HG03378 (cell line): ENCODE measurements around the gene AMDHD1.
"Not testable (repeated sequence)": the region's sequence is repeated elsewhere in the genome, so short reads cannot be mapped to it uniquely, and the experiment has no call there.

Experiments used
- ATAC-seq: cut with Tn5 transposase; IDR thresholded peaks from one replicate; pipeline ENCODE4 v1.9.1; 2021; ENCODE audit warnings: mild to moderate bottlenecking, moderate library complexity; ENCODE audit not compliant: unreplicated experiment

AMDHD1 gene

GRCh38 chr12:95962222-95962621 lies 19.1 kb downstream of the AMDHD1 start:
- no peak for ATAC-seq

GRCh38 chr12:95963096-95963495 lies 20.0 kb downstream of the AMDHD1 start:
- no peak for ATAC-seq

- no peak for ATAC-seq
Measured at GRCh38 chr12:95966287-95966870, 23.2 kb downstream of the AMDHD1 start.

GRCh38 chr12:95967301-95967700 lies 24.2 kb downstream of the AMDHD1 start:
- ATAC-seq, result no peak

- ATAC-seq, result not testable (repeated sequence)
Measured at GRCh38 chr12:95969116-95969515, 26.0 kb downstream of the AMDHD1 start.

GRCh38 chr12:95970905-95971304 lies 27.8 kb downstream of the AMDHD1 start:
- ATAC-seq, result no peak

GRCh38 chr12:95972832-95973456 lies 29.8 kb downstream of the AMDHD1 start:
- ATAC-seq, result no peak

GRCh38 chr12:95974358-95974757 lies 31.2 kb downstream of the AMDHD1 start:
- ATAC-seq, result no peak

GRCh38 chr12:95975491-95975890 lies 32.4 kb downstream of the AMDHD1 start:
- ATAC-seq, result no peak

- no peak for ATAC-seq
Measured at GRCh38 chr12:95976416-95976832, 33.3 kb downstream of the AMDHD1 start.

- ATAC-seq, result no peak
Measured at GRCh38 chr12:95977764-95978305, 34.7 kb downstream of the AMDHD1 start.

GRCh38 chr12:95978351-95978750 lies 35.2 kb downstream of the AMDHD1 start:
- no peak for ATAC-seq

- ATAC-seq, result no peak
Measured at GRCh38 chr12:95978774-95979173, 35.6 kb downstream of the AMDHD1 start.

- no peak for ATAC-seq
Measured at GRCh38 chr12:95980437-95980836, 37.3 kb downstream of the AMDHD1 start.

- no peak for ATAC-seq
Measured at GRCh38 chr12:95982602-95983001, 39.5 kb downstream of the AMDHD1 start.

GRCh38 chr12:95984682-95985081 lies 41.6 kb downstream of the AMDHD1 start:
- ATAC-seq, result no peak

GRCh38 chr12:95986635-95987570 lies 43.8 kb downstream of the AMDHD1 start:
- ATAC-seq, result no peak

- no peak for ATAC-seq
Measured at GRCh38 chr12:95988506-95989275, 45.6 kb downstream of the AMDHD1 start.

GRCh38 chr12:95989504-95990123 lies 46.5 kb downstream of the AMDHD1 start:
- ATAC-seq, result no peak

GRCh38 chr12:95990136-95990535 lies 47.0 kb downstream of the AMDHD1 start:
- no peak for ATAC-seq
